ENCODE results near the gene COBL.

COBL gene

DNA sequence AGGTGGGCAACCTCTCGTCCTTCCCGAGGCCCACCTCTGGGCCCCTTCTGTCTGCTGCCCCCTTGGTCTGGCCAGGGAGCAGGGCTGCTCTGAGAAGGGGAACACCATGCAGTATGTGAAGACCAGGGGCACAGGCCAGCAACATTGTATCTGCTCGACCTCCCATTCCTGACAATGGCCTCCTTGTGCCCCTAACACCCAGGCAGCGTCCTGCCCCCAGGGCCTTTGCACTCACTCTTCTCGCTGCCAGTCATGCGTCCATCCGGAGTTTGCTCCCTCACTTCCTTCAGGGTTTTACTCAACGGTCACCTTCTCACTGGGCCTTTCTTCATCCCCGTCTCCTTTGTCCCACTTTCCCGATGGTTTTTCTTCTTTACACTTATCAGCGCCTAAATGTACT lies 301.0 kb downstream of the COBL start:
- TF ChIP-seq, protein P1, sequence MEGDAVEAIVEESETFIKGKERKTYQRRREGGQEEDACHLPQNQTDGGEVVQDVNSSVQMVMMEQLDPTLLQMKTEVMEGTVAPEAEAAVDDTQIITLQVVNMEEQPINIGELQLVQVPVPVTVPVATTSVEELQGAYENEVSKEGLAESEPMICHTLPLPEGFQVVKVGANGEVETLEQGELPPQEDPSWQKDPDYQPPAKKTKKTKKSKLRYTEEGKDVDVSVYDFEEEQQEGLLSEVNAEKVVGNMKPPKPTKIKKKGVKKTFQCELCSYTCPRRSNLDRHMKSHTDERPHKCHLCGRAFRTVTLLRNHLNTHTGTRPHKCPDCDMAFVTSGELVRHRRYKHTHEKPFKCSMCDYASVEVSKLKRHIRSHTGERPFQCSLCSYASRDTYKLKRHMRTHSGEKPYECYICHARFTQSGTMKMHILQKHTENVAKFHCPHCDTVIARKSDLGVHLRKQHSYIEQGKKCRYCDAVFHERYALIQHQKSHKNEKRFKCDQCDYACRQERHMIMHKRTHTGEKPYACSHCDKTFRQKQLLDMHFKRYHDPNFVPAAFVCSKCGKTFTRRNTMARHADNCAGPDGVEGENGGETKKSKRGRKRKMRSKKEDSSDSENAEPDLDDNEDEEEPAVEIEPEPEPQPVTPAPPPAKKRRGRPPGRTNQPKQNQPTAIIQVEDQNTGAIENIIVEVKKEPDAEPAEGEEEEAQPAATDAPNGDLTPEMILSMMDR (IDR thresholded peaks at IDR 0.05; ENCODE audit: insufficient read depth, low read depth, low read length, missing control alignments) = no peak
- DNase-seq (ENCODE audit: low read depth) = no peak
- no peak overlapping the region for H3K4me3 ChIP-seq (ENCODE audit: low read length)

- no peak for DNase-seq (ENCODE audit: low read depth)
- H3K4me3 ChIP-seq (ENCODE audit: low read length) = no peak overlapping the region
- TF ChIP-seq, protein P1 (IDR thresholded peaks at IDR 0.05; ENCODE audit: insufficient read depth, low read depth, low read length, missing control alignments) = no peak
Observed at GRCh38 chr7:51014811-51015210, 301.8 kb downstream of the COBL start.

DNA sequence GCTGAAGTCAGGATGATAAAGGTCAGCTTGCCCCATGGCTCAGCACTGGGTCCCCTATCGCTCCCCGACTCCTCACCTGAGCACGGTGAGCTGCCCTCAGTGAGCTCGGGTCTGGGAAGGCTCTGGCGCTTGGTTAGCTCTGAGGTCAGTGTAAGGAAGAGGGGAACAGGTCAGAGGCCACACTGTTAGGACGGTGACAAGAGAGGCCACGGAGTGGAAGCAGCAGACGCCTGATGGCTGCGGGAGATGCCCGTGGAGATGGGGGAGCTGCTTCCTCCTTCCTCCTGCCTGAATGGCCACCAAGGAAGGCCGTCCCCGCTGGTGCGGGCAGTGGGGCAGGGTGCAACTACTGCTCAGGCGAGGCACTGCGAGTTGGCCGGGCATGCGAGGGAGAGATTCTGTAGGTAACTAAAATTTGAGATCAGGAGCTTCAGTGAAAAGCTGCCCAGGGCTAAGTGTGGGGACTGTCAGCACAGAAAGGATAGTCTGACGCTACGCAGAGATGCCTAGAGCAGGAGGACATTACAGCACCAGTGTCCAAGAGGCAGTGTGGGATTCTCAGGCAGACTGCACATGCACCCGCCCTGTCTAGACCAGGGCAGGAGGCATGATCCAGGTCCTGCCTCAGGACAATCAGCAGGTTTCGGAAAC lies 302.6 kb downstream of the COBL start:
- no peak for DNase-seq (ENCODE audit: low read depth)
- TF ChIP-seq, protein P1 (IDR thresholded peaks at IDR 0.05; ENCODE audit: insufficient read depth, low read depth, low read length, missing control alignments) = no peak
- no peak overlapping the region for H3K4me3 ChIP-seq (ENCODE audit: low read length)

DNA sequence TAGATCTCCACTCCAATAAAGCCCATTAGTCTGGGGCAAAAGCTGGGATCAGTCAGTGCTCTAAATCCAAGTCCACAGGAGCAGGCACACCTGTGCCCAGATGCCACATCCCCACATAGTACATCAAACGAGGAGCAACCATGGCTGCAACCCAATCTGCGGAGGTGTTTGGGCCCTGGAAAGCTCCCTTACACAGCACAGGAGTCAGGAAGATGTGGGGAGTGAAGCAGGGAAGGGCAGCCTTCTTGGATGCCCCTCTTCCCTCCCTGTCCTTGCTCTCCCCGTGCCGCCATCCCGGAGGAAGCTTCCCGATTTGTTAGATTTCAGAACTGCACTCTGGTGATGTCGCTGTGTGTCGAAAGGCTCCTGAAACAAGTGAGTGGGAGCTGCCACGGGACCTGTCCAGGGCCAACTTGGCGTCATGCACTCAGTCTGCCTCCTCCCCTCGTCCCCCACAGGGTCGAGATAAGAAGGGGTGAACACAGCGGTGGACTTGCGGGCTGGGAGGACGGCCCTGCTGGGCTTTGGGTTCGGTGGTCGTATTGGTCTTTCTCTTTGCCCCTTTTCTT lies 303.3 kb downstream of the COBL start:
- H3K4me3 ChIP-seq (ENCODE audit: low read length) = no peak overlapping the region
- no peak for DNase-seq (ENCODE audit: low read depth)
- TF ChIP-seq, protein P1 (IDR thresholded peaks at IDR 0.05; ENCODE audit: insufficient read depth, low read depth, low read length, missing control alignments) = no peak

GRCh38 chr7:51012569-51013217 lies 303.9 kb downstream of the COBL start:
- no peak for DNase-seq (ENCODE audit: low read depth)
- TF ChIP-seq, protein P1 (IDR thresholded peaks at IDR 0.05; ENCODE audit: insufficient read depth, low read depth, low read length, missing control alignments) = no peak
- no peak overlapping the region for H3K4me3 ChIP-seq (ENCODE audit: low read length)

DNA sequence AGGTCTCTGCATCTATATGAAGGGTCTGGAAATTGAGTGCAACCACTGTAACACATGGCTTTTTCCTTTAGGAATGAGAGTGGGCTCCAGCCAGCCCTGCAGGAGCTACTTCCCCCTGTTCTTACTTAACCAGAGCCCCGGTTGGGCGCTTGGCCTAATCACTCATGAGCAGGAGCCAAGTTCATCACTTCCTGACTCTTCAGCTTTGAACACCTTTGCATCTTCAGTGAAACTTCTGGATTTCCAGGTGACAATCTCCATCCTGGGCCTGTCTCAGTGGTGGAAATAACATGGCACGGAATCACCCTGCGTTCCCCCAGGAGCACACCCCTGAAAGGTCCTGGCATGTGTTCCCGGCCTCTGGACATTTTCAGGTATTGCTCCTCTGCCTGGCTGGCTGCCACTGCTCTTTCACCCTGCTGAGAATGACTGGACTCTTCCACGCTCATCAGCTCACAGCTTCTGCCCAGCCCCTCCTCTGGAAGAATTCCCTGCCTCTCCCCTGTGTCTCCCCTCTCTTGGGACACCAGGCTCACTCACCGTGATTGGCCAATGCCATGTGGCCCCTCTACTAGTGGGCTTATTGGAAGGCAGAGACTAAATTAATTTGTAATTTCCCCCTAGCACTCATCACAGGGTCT lies 304.8 kb downstream of the COBL start:
- no peak overlapping the region for H3K4me3 ChIP-seq (ENCODE audit: low read length)
- TF ChIP-seq, protein P1 (IDR thresholded peaks at IDR 0.05; ENCODE audit: insufficient read depth, low read depth, low read length, missing control alignments) = no peak
- DNase-seq (ENCODE audit: low read depth) = no peak
